ENCODE measurements around the gene BICRA. TPM values are rescaled to one million over a fixed set of nuclear protein-coding genes. Genes with fewer than 3 reads are reported as not detected.
"Not testable (repeated sequence)": the region's sequence is repeated elsewhere in the genome, so short reads cannot be mapped to it uniquely, and the experiment has no call there.

The BICRA gene
- total RNA-seq, 1 experiment from 2014 or later = 29.3 TPM

DNA sequence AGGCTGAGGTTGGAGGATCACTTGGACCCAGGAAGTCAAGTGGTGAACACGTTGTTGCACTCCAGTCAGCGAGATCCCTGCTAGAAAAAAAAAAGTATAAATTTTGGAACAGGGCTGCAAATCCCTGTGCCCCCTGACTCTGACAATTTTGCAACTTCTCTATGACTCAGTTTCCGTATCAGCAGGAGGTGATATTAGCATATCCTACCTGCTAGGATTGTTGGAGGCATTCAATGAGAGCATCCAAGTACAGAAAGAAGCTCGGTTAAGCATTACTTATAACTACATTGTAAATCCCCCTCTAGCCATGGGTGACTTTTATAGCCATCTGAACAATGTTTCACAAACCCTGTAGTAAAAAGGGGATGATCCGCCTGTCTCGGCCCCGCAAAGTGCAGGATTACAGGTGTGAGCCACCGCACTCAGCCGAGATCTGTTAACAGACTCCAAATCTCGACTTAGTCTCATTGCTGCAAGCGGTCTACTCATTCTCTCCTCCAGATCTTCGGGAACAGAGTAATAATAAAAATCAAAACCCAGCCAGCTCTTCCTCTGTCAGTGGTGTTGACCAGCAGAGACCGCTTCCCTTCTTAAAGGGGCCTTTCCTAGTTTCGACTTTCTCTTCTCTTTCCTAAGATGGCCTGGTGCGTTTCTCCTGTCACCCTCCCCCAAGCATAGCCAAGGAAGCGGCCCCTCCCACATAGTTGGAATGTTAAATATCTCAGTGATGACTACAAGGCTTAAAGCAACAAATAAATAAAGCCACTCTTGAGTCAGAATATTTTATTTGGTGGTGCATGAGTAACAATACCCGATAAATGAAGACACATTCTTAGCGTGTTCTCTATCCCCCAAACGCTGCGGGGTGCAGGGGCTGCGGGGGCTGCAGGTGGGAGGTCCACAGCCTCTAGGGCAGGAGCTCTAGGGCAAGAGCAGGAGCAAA, 10.3 kb upstream of the BICRA start:
- Mint-ChIP-seq H3K36me3 (ENCODE audit: insufficient read depth in 1 of 3, low read depth in 3 of 3) (no peaks in the 10 kb centered on the region), H3K9me3 (no peaks in the 10 kb centered on the region), H3K27ac (peak overlapping the region; percentile 76 to 98 (median 92)), H3K4me1 (peaks cover 15 to 25% of the 10 kb centered on the region in 2 experiments), H3K27me3 (ENCODE audit: low read depth) (no peaks in the 10 kb centered on the region), H3K4me3 (peak overlapping the region; percentile 67 to 89)
- no peak overlapping the region for H2BK15ac ChIP-seq (ENCODE audit: low read depth, low read length)
- no peak overlapping the region for H2AK5ac ChIP-seq (ENCODE audit: insufficient read length, low read length)
- no peak overlapping the region for H4K8ac ChIP-seq (replicated peaks; ENCODE audit: insufficient read length, low read depth, low read length)
- peak overlapping the region; percentile 93 for H3K27ac ChIP-seq (ENCODE audit: insufficient read length, low read depth, low read length)
- no peak overlapping the region for H3K56ac ChIP-seq (ENCODE audit: insufficient read length, low read depth, low read length)
- H2AFZ ChIP-seq (ENCODE audit: low read length) = peak overlapping the region; percentile 76
- no peaks in the 10 kb centered on the region for H3K9me3 ChIP-seq (ENCODE audit: control insufficient read depth, low read depth, low read length)
- no peak overlapping the region for H3T11ph ChIP-seq (ENCODE audit: low read length)
- H4K5ac ChIP-seq (ENCODE audit: insufficient read length, low read depth, low read length) = no peak overlapping the region
- H3K14ac ChIP-seq (ENCODE audit: insufficient read depth, low read length) = no peak overlapping the region
- no CpG with 5 or more reads among the region's 21 CpGs for WGBS (ENCODE audit: extremely low coverage, insufficient read length, low lambda C conversion rate)
- no peak overlapping the region for H2BK20ac ChIP-seq (ENCODE audit: low read depth, low read length, poor library complexity, severe bottlenecking)
- H3K79me2 ChIP-seq (ENCODE audit: insufficient read depth, low read length) = no peaks in the 10 kb centered on the region
- H4K91ac ChIP-seq (ENCODE audit: insufficient read length, low read depth, low read length) = no peak overlapping the region
- peaks cover 11% of the 10 kb centered on the region for H3K23me2 ChIP-seq (ENCODE audit: insufficient read length, low read depth, low read length, poor library complexity, severe bottlenecking)
- no peaks in the 10 kb centered on the region for H3K79me1 ChIP-seq (ENCODE audit: insufficient read depth, low read depth, low read length, poor library complexity, severe bottlenecking)
- peak overlapping the region; percentile 43 for H2BK12ac ChIP-seq (ENCODE audit: insufficient read length, low read depth, low read length)
- H3K18ac ChIP-seq (ENCODE audit: insufficient read length, low read depth, low read length) = peak overlapping the region; percentile 53
- H3K4me2 ChIP-seq (ENCODE audit: insufficient read depth, insufficient read length, low read length) = peak overlapping the region; percentile 72
- TF ChIP-seq CTCF (conservative IDR thresholded peaks at IDR 0.05) = no peak
- H3K4ac ChIP-seq (ENCODE audit: low read depth, low read length) = no peak overlapping the region; the same call in 1 of the 2 replicates
- H4K20me1 ChIP-seq (ENCODE audit: control insufficient read depth, insufficient read depth, insufficient read length) = no peaks in the 10 kb centered on the region
- H3K9ac ChIP-seq (ENCODE audit: extremely low read depth, insufficient read length, low read length) = peak overlapping the region; percentile 40
- no peak overlapping the region for H2BK120ac ChIP-seq (ENCODE audit: low read depth, low read length, poor library complexity, severe bottlenecking)
- DNase-seq = peak; percentile 78
- H2BK5ac ChIP-seq (ENCODE audit: insufficient read length, low read length) = peak overlapping the region; percentile 16
- H3K4me1 ChIP-seq (ENCODE audit: insufficient read depth, low read length) = no peaks in the 10 kb centered on the region
- H3K27me3 ChIP-seq (ENCODE audit: insufficient read depth, low read length) = no peaks in the 10 kb centered on the region
- no peak overlapping the region for H3K23ac ChIP-seq (ENCODE audit: insufficient read length, low read depth, low read length)

- not testable (repeated sequence) for H4K8ac ChIP-seq (replicated peaks; ENCODE audit: insufficient read length, low read depth, low read length); H3K27me3 Mint-ChIP-seq (ENCODE audit: low read depth); H3K4me1 ChIP-seq (ENCODE audit: insufficient read depth, low read length); H3K18ac ChIP-seq (ENCODE audit: insufficient read length, low read depth, low read length); H2BK5ac ChIP-seq (ENCODE audit: insufficient read length, low read length); H2AFZ ChIP-seq (ENCODE audit: low read length); H3K9me3 Mint-ChIP-seq; H3T11ph ChIP-seq (ENCODE audit: low read length); H3K36me3 Mint-ChIP-seq (ENCODE audit: insufficient read depth in 1 of 3, low read depth in 3 of 3); H2BK15ac ChIP-seq (ENCODE audit: low read depth, low read length); H2AK5ac ChIP-seq (ENCODE audit: insufficient read length, low read length); H3K23ac ChIP-seq (ENCODE audit: insufficient read length, low read depth, low read length); H3K27ac ChIP-seq (ENCODE audit: insufficient read length, low read depth, low read length); H3K56ac ChIP-seq (ENCODE audit: insufficient read length, low read depth, low read length); H3K14ac ChIP-seq (ENCODE audit: insufficient read depth, low read length); H3K79me2 ChIP-seq (ENCODE audit: insufficient read depth, low read length); H3K27me3 ChIP-seq (ENCODE audit: insufficient read depth, low read length); H4K91ac ChIP-seq (ENCODE audit: insufficient read length, low read depth, low read length); H3K4ac ChIP-seq (ENCODE audit: low read depth, low read length); H4K20me1 ChIP-seq (ENCODE audit: control insufficient read depth, insufficient read depth, insufficient read length); DNase-seq; H4K5ac ChIP-seq (ENCODE audit: insufficient read length, low read depth, low read length); H2BK12ac ChIP-seq (ENCODE audit: insufficient read length, low read depth, low read length); H3K9me3 ChIP-seq (ENCODE audit: control insufficient read depth, low read depth, low read length); H2BK20ac ChIP-seq (ENCODE audit: low read depth, low read length, poor library complexity, severe bottlenecking); H3K79me1 ChIP-seq (ENCODE audit: insufficient read depth, low read depth, low read length, poor library complexity, severe bottlenecking); H3K9ac ChIP-seq (ENCODE audit: extremely low read depth, insufficient read length, low read length); H2BK120ac ChIP-seq (ENCODE audit: low read depth, low read length, poor library complexity, severe bottlenecking)
- Mint-ChIP-seq H3K4me1 (peaks cover 15 to 25% of the 10 kb centered on the region in 2 experiments), H3K4me3 (peak overlapping the region; percentile 67 to 89), H3K27ac (peak overlapping the region; percentile 11 to 92 (median 67); a peak in 6 of 7 replicates)
- Histone ChIP-seq H3K4me2 (ENCODE audit: insufficient read depth, insufficient read length, low read length) (peak overlapping the region; percentile 15), H3K23me2 (ENCODE audit: insufficient read length, low read depth, low read length, poor library complexity, severe bottlenecking) (peaks cover 11% of the 10 kb centered on the region)
- WGBS (ENCODE audit: extremely low coverage, insufficient read length, low lambda C conversion rate) = no CpG with 5 or more reads among the region's 25 CpGs
These were observed 9.2 kb upstream of the BICRA start for GRCh38 chr19:47599671-47600245.

Data from H9 (cell line).